Tibial artery (tissue), 4 donors: ENCODE data around the gene HADHA.
A peak's percentile ranks its signal among the peaks of the same experiment; 100 is the strongest.
"Not testable (repeated sequence)": the region's sequence is repeated elsewhere in the genome, so short reads cannot be mapped to it uniquely, and the experiment has no call there.

ENCODE experiments used
- DNase-seq, 2 donors: peaks; one replicate each; pipeline ENCODE4 v3.0.0-alpha.2; 2019
- H3K27ac ChIP-seq, 2 donors: fragments of 200-600 bp; sonication (generic) in 1 of 2; 1 replicate in 1 of 2; 2 replicates in 1 of 2; pipeline ENCODE4 v1.5.1; 2018 to 2019; ENCODE audit warnings: mild to moderate bottlenecking in 1 of 2
- H3K27me3 ChIP-seq, 2 donors: fragments of 200-600 bp; sonication (generic) in 1 of 2; one replicate each; pipeline versions ENCODE4 v1.5.1 to v1.6.0; 2016 to 2019
- H3K36me3 ChIP-seq, 3 donors: fragments of 200-600 bp; sonication (generic) in 2 of 3; one replicate each; pipeline ENCODE4 v1.5.1; 2016 to 2019; ENCODE audit warnings: mild to moderate bottlenecking in 2 of 3
- H3K4me1 ChIP-seq, 4 donors: fragments of 200-600 bp; sonication (generic) in 2 of 4; 1 replicate in 3 of 4; 2 replicates in 1 of 4; pipeline ENCODE4 v1.5.1; 2016 to 2019
- H3K4me3 ChIP-seq, 2 donors: fragments of 200-600 bp; sonication (generic) in 1 of 2; 1 replicate in 1 of 2; 2 replicates in 1 of 2; pipeline ENCODE4 v1.5.1; 2018 to 2019; ENCODE audit warnings: mild to moderate bottlenecking in 2 of 2
- H3K9me3 ChIP-seq, 3 donors: fragments of 200-600 bp; sonication (generic) in 1 of 3; one replicate each; pipeline ENCODE4 v1.5.1; 2016 to 2019
- CTCF ChIP-seq, 2 experiments: fragments of 200-600 bp in 1 of 2; fragments of 450-650 bp in 1 of 2; IDR thresholded peaks; one replicate each; pipeline ENCODE4 v1.5.1; 2017 to 2019; ENCODE audit warnings: antibody characterized with exemption in 2 of 2, mild to moderate bottlenecking in 1 of 2, moderate library complexity in 1 of 2
- intact Hi-C: fragments of 100-400 bp; cut with DNase I; formaldehyde crosslinking; loops from one replicate; pipeline ENCODE4 v1.15.0; 2023; ENCODE audit warnings: low total_unique reads

HADHA gene

DNA sequence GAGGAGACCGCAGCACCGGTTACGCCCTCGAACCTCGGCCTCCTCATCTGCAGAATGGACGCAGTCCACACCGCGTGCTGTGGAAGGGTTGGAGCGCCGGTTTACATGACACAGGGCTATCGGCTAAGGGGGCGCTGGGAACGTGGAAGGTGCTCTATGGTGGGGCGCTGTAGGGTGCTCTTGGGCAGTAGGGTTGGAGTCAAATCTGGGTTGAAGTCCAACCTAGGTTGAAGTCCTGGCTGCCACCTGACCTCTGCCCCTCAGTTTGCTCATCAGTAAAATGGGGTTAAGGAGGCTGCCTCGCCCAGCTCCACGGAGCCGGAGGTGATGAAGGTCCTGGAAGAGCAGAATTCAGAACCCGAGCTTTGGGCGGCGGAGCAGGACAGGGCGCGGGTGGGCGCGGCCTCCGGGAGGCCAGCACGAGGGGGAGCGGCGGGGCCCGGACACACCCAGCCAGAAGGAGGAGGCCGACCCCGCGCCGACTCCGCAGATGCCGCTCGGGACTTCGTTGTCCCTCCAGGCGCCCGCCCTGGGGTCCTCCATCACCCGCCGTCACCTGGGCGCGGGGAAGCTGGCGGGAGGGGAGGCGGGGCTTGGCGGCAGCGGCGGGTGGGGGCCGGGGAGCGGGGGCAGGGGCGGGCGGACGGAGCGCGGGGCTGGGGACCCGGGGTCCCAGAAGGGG, 72.1 kb downstream of the HADHA start:
- no peak overlapping the region for H3K27ac ChIP-seq
- H3K9me3 ChIP-seq = no peaks in the 10 kb centered on the region
- H3K27me3 ChIP-seq = peaks cover 0 to 56% of the 10 kb centered on the region in 2 donors
- H3K36me3 ChIP-seq = no peaks in the 10 kb centered on the region
- H3K4me3 ChIP-seq = peak overlapping the region; percentile 31 to 51
- peak in 1 of 2 donors; percentile 61 for DNase-seq
- peaks cover 0 to 19% (median 16%) of the 10 kb centered on the region in 4 donors for H3K4me1 ChIP-seq
- no peak for TF ChIP-seq CTCF (IDR thresholded peaks at IDR 0.05)
- intact Hi-C loops = no loop called here

GRCh38 chr2:26170795-26171194, 73.6 kb downstream of the HADHA start:
- DNase-seq = peak in 1 of 2 donors; percentile 46
- Histone ChIP-seq H3K4me3 (no peak overlapping the region), H3K4me1 (peaks cover 0 to 19% (median 16%) of the 10 kb centered on the region in 4 donors), H3K36me3 (no peaks in the 10 kb centered on the region), H3K27ac (no peak overlapping the region), H3K9me3 (no peaks in the 10 kb centered on the region), H3K27me3 (peaks cover 0 to 42% of the 10 kb centered on the region in 2 donors)
- no peak for TF ChIP-seq CTCF (IDR thresholded peaks at IDR 0.05)
- intact Hi-C loops = no loop called here

GRCh38 chr2:26169681-26170414, 74.6 kb downstream of the HADHA start:
- peaks cover 0 to 19% (median 16%) of the 10 kb centered on the region in 4 donors for H3K4me1 ChIP-seq
- no peaks in the 10 kb centered on the region for H3K36me3 ChIP-seq
- no peak for TF ChIP-seq CTCF (IDR thresholded peaks at IDR 0.05)
- H3K27me3 ChIP-seq = peaks cover 0 to 33% of the 10 kb centered on the region in 2 donors
- H3K4me3 ChIP-seq = no peak overlapping the region
- H3K27ac ChIP-seq = no peak overlapping the region
- H3K9me3 ChIP-seq = no peaks in the 10 kb centered on the region
- intact Hi-C loops = no loop called here
- DNase-seq = peak in 1 of 2 donors; percentile 9

GRCh38 chr2:26169226-26169625, 75.2 kb downstream of the HADHA start:
- no peak for TF ChIP-seq CTCF (IDR thresholded peaks at IDR 0.05)
- intact Hi-C loops = no loop called here
- Histone ChIP-seq H3K27me3 (peaks cover 0 to 26% of the 10 kb centered on the region in 2 donors), H3K9me3 (no peaks in the 10 kb centered on the region), H3K36me3 (no peaks in the 10 kb centered on the region), H3K4me3 (no peak overlapping the region), H3K27ac (no peak overlapping the region), H3K4me1 (peaks cover 0 to 19% (median 16%) of the 10 kb centered on the region in 4 donors)
- peak in 1 of 2 donors; percentile 34 for DNase-seq

DNA sequence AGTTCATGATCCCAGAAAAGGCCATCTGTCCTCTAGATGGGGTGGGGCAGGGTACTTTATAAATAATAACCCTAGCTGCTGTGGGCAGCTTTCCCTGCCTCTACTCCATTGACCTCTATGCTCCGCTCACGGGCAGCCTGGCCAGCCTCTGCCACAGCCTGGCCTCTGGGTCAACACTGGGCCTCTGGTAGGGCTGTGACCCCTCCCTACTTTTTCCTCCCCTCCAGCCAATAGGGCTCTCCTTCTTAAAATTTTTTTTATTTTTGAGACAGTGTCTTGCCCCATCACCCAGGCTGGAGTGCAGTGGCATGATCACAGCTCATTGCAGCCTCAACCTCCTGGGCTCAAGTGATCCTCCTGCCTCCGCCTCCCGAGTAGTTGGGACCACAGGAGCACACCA, 75.6 kb downstream of the HADHA start:
- H3K9me3 ChIP-seq = no peaks in the 10 kb centered on the region
- intact Hi-C loops = no loop called here
- no peak overlapping the region for H3K4me3 ChIP-seq
- peaks cover 0 to 15% (median 13%) of the 10 kb centered on the region in 4 donors for H3K4me1 ChIP-seq
- H3K27ac ChIP-seq = no peak overlapping the region
- TF ChIP-seq CTCF (IDR thresholded peaks at IDR 0.05) = no peak
- peak in 1 of 2 donors; percentile 46 for DNase-seq
- no peaks in the 10 kb centered on the region for H3K36me3 ChIP-seq
- peaks cover 0 to 22% of the 10 kb centered on the region in 2 donors for H3K27me3 ChIP-seq

GRCh38 chr2:26166541-26166940, 77.9 kb downstream of the HADHA start:
- H3K9me3 ChIP-seq, H3K4me1 ChIP-seq, H3K27me3 ChIP-seq, H3K36me3 ChIP-seq, H3K4me3 ChIP-seq, intact Hi-C loops, H3K27ac ChIP-seq: not testable (repeated sequence)
- peak in 1 of 2 donors; percentile 21 for DNase-seq
